ENCODE measurements around the gene EPHB1.

Gene EPHB1

GRCh38 chr3:134809427-134810051, 14.5 kb downstream of the EPHB1 start:
- DNase-seq (ENCODE audit: low read depth in 2 of 2): no peak

GRCh38 chr3:134810052-134810435, 15.0 kb downstream of the EPHB1 start:
- DNase-seq (ENCODE audit: low read depth in 2 of 2): no peak

GRCh38 chr3:134810850-134811249, 15.8 kb downstream of the EPHB1 start:
- no peak for DNase-seq (ENCODE audit: low read depth in 2 of 2)

- no peak for DNase-seq (ENCODE audit: low read depth in 2 of 2)
These were observed 18.6 kb downstream of the EPHB1 start for GRCh38 chr3:134813618-134814017.

GRCh38 chr3:134815519-134815918, 20.5 kb downstream of the EPHB1 start:
- DNase-seq (ENCODE audit: low read depth in 2 of 2): no peak

GRCh38 chr3:134816623-134817022, 21.6 kb downstream of the EPHB1 start:
- DNase-seq (ENCODE audit: low read depth in 2 of 2): no peak

- DNase-seq (ENCODE audit: low read depth in 2 of 2): no peak
These were observed 22.2 kb downstream of the EPHB1 start for GRCh38 chr3:134817297-134817696.

- no peak for DNase-seq (ENCODE audit: low read depth in 2 of 2)
These were observed 25.9 kb downstream of the EPHB1 start for GRCh38 chr3:134820994-134821393.

GRCh38 chr3:134822090-134822489, 27.0 kb downstream of the EPHB1 start:
- no peak for DNase-seq (ENCODE audit: low read depth in 2 of 2)

GRCh38 chr3:134823679-134824078, 28.6 kb downstream of the EPHB1 start:
- DNase-seq (ENCODE audit: low read depth in 2 of 2): no peak

- no peak for DNase-seq (ENCODE audit: low read depth in 2 of 2)
These were observed 29.7 kb downstream of the EPHB1 start for GRCh38 chr3:134824791-134825190.

GRCh38 chr3:134827213-134827612, 32.2 kb downstream of the EPHB1 start:
- DNase-seq (ENCODE audit: low read depth in 2 of 2): no peak

- DNase-seq (ENCODE audit: low read depth in 2 of 2): no peak
These were observed 34.7 kb downstream of the EPHB1 start for GRCh38 chr3:134829721-134830120.

- DNase-seq (ENCODE audit: low read depth in 2 of 2): no peak
These were observed 37.5 kb downstream of the EPHB1 start for GRCh38 chr3:134832585-134832984.

- DNase-seq (ENCODE audit: low read depth in 2 of 2): no peak
These were observed 38.5 kb downstream of the EPHB1 start for GRCh38 chr3:134833453-134834163.

GRCh38 chr3:134836921-134837320, 41.9 kb downstream of the EPHB1 start:
- DNase-seq (ENCODE audit: low read depth in 2 of 2): no peak

GRCh38 chr3:134838599-134838998, 43.5 kb downstream of the EPHB1 start:
- no peak for DNase-seq (ENCODE audit: low read depth in 2 of 2)

- DNase-seq (ENCODE audit: low read depth in 2 of 2): no peak
These were observed 44.4 kb downstream of the EPHB1 start for GRCh38 chr3:134839422-134839821.

- DNase-seq (ENCODE audit: low read depth in 2 of 2): no peak
These were observed 44.9 kb downstream of the EPHB1 start for GRCh38 chr3:134839990-134840389.

- DNase-seq (ENCODE audit: low read depth in 2 of 2): no peak
These were observed 45.4 kb downstream of the EPHB1 start for GRCh38 chr3:134840459-134840858.

GRCh38 chr3:134846084-134846483, 51.0 kb downstream of the EPHB1 start:
- DNase-seq (ENCODE audit: low read depth in 2 of 2): no peak

- DNase-seq (ENCODE audit: low read depth in 2 of 2): no peak
These were observed 51.9 kb downstream of the EPHB1 start for GRCh38 chr3:134846911-134847317.

- no peak for DNase-seq (ENCODE audit: low read depth in 2 of 2)
These were observed 52.3 kb downstream of the EPHB1 start for GRCh38 chr3:134847349-134847748.

GRCh38 chr3:134849561-134849960, 54.5 kb downstream of the EPHB1 start:
- no peak for DNase-seq (ENCODE audit: low read depth in 2 of 2)

Data from stimulated activated CD4-positive, alpha-beta T cell treated with anti-CD3 and anti-CD28 coated beads, Interleukin-15, amount 100 ng/mL, for 48 hours (primary cell).